ENCODE measurements around the gene EFHB.

GRCh38 chr3:19932422-19932821 lies 1.6 kb downstream of the EFHB start:
- no peak for TF ChIP-seq CTCF (IDR thresholded peaks at IDR 0.05; ENCODE audit: borderline replicate concordance, extremely low read depth, low read length, poor library complexity, severe bottlenecking)
- no peak for TF ChIP-seq EZH2 (IDR thresholded peaks at IDR 0.05; ENCODE audit: borderline replicate concordance, low read depth, low read length, severe bottlenecking)
